WTC11 (cell line): ENCODE results near the gene SLC9A9.

Source experiments
- ATF3 ChIP-seq: sonication (generic); formaldehyde crosslinking; conservative IDR thresholded peaks from 2 replicates; pipeline ENCODE4 v1.8.1; 2022; ENCODE audit warnings: mild to moderate bottlenecking, missing genetic modification reagents
- CDX4 ChIP-seq: fragments of 250-450 bp; sonication (Bioruptor Pico); IDR thresholded peaks from 2 replicates; pipeline ENCODE4 v1.9.0; 2021; ENCODE audit warnings: moderate library complexity, mild to moderate bottlenecking, inconsistent platforms, borderline replicate concordance
- CTCF ChIP-seq: fragments of 200-600 bp; IDR thresholded peaks from 2 replicates; pipeline ENCODE4 v1.8.0; 2022; ENCODE audit warnings: antibody characterized with exemption
- MAX ChIP-seq: sonication (generic); formaldehyde crosslinking; IDR thresholded peaks from 2 replicates; pipeline ENCODE4 v1.8.0; 2022; ENCODE audit warnings: mild to moderate bottlenecking, missing genetic modification reagents

GRCh38 chr3:143786219-143787191, 61.8 kb downstream of the SLC9A9 start:
- TF ChIP-seq ATF3 (CRISPR knock-in tag) (no peak), CTCF (no peak), MAX (CRISPR knock-in tag) (no peak), CDX4 (CRISPR knock-in tag) (no peak)
